Choroid plexus epithelial cell (primary cell): Measurements from ENCODE around the gene FGGY.
"Not testable (repeated sequence)": the region's sequence is repeated elsewhere in the genome, so short reads cannot be mapped to it uniquely, and the experiment has no call there.

Source experiments
- DNase-seq: peaks from one replicate; pipeline ENCODE4 v3.0.0-alpha.2; 2010; ENCODE audit warnings: low read depth
- H3K4me3 ChIP-seq: 2 replicates; pipeline ENCODE4 v1.5.1; 2011; ENCODE audit warnings: low read depth, mild to moderate bottlenecking, control low read depth, low read length, moderate library complexity
- TF ChIP-seq, protein P1 (sequence below): conservative IDR thresholded peaks from 2 replicates; pipeline ENCODE4 v1.5.1; 2011; ENCODE audit warnings: low read depth, mild to moderate bottlenecking, control low read depth, inconsistent platforms, low read length, moderate library complexity

FGGY gene

DNA sequence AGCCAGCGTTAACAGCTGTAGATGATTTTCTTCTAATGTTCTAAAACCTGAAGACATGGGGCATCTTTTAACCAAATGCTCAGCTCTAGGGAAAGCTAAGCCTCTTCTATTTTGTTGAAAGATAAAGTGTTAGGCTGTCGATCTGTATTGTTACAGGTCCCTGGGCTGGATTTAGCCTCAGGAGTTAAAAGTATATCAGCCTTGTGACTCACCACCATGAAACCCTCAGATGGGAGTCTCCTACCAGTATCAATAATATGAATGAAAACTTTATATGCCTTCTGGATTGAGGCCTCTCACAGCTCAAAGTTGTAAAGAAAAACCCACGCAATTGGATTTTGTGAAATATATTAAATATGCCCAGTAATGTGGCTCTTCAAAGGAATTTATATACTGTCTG is 231.6 kb downstream of the FGGY start:
- no peak for DNase-seq
- TF ChIP-seq, protein P1, sequence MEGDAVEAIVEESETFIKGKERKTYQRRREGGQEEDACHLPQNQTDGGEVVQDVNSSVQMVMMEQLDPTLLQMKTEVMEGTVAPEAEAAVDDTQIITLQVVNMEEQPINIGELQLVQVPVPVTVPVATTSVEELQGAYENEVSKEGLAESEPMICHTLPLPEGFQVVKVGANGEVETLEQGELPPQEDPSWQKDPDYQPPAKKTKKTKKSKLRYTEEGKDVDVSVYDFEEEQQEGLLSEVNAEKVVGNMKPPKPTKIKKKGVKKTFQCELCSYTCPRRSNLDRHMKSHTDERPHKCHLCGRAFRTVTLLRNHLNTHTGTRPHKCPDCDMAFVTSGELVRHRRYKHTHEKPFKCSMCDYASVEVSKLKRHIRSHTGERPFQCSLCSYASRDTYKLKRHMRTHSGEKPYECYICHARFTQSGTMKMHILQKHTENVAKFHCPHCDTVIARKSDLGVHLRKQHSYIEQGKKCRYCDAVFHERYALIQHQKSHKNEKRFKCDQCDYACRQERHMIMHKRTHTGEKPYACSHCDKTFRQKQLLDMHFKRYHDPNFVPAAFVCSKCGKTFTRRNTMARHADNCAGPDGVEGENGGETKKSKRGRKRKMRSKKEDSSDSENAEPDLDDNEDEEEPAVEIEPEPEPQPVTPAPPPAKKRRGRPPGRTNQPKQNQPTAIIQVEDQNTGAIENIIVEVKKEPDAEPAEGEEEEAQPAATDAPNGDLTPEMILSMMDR = no peak
- H3K4me3 ChIP-seq = no peak overlapping the region

DNA sequence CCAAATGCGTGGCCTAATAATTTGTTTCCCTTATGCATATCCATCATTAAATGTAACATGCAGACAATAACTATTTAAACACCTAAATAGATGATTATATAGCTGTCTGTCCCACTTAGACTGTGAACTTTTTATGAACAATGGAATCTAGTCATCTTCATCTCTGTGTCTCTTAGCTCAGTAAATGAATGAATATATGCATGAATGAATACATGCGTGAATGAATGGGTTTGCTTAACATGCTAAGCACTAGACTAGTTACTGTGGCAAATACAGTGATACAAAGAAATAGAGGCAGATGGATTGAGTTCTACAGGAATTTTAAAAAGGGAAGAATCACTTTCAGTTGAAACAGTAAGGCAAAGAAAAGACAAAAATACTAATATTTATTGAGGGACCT is 232.0 kb downstream of the FGGY start:
- H3K4me3 ChIP-seq = no peak overlapping the region
- TF ChIP-seq, protein P1 = no peak

DNA sequence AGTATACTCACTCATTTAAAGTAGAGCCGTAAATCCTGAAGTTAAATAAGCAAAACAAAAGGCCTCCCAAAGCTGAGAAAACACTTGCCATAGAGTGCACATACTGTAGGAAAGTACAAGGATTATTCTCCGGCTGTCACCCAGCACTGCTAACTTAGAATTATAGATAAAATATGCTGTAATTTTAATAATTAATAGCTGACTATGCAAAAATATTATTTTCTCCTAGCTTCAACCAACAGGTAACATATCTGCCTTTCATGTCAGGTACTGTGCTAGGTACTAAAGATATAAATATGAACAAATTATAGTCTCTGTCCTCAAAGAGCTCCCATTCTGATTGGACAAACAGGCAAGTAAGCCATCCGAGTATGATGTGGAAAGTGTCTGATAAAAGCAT is 233.2 kb downstream of the FGGY start:
- TF ChIP-seq, protein P1 = no peak
- DNase-seq = no peak
- H3K4me3 ChIP-seq = no peak overlapping the region

More for the DNA sequence above, 232.0 kb downstream of the FGGY start:
- DNase-seq = no peak

DNA sequence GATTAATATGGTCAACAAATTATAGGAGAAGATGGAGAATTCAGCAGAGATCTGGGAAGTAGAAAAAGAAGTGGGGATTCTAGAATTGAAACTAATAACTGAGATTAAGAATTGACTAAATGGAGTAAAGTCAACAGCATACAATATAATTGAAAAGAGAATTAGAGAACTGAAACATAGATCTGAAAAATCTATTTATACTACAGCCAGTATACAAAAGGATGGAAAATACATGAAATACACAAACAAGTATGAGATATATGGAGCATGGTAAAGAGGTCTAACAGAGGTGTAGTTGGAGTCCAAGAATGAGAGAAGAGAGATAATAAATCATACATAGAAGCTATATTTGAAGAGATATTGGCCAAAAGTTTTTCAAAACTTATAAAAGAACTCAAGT is 235.2 kb downstream of the FGGY start:
- no peak overlapping the region for H3K4me3 ChIP-seq
- no peak for DNase-seq
- TF ChIP-seq, protein P1 = no peak

DNA sequence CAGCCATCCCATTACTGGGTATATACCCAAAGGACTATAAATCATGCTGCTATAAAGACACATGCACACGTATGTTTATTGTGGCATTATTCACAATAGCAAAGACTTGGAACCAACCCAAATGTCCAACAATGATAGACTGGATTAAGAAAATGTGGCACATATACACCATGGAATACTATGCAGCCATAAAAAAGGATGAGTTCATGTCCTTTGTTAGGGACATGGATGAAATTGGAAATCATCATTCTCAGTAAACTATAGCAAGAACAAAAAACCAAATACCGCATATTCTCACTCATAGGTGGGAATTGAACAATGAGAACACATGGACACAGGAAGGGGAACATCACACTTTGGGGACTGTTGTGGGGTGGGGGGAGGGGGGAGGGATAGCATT is 241.6 kb downstream of the FGGY start:
- not testable (repeated sequence) for DNase-seq, H3K4me3 ChIP-seq

DNA sequence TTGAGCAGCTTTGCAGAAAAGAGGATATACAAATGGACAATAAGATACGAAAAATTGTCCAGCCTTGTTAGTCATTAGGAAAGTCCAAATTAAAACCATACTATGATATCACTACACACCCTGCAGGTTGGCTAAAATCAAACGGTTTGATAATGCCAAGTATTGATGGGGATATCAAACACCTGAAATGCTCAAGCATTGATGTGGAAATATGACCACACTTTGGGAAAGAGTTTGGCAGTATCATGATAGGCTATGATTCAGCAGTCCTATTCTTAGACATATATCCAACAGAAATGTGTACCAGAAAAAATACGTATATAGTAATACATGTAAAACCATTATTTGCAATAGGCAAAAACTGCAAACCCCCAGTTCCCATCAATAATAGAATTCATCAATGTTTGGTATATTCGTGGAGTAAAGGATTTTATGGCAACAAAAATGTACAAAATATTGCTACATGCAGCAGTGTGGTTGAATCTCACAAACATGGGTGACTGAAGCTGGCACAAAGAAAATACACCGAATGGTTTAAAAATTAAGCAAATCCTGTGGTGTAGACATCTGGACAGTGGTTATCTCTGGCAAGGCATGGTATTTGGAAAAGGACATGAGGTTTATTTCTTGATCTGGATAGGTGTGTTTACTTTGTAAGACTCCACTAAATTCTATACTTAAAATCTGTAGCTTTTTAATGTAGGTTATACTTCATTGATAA is 243.2 kb downstream of the FGGY start:
- DNase-seq = no peak
- TF ChIP-seq, protein P1 = no peak
- H3K4me3 ChIP-seq = no peak overlapping the region

DNA sequence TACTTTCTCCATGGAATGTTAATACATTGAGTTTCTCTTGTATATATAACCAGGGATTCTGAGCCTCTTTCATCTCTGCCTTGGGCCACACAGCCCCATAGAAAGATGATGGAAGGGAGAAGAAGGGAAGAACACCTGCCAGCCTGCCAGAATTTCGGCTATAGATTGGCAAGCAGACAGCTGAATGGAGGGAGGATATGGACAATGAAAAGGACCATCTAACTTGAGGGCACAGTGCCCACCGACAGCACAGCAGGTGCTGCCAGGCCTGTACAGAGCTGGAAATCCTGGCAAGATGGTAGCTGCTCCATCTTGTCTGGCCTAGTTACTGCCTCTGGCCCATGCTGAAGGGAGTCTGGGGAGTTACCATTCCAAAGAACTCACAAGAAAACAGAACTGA is 244.3 kb downstream of the FGGY start:
- no peak for DNase-seq
- H3K4me3 ChIP-seq = no peak overlapping the region
- TF ChIP-seq, protein P1 = no peak
